HepG2 (cell line): ENCODE results near the gene EMC1. TPM values are rescaled to one million over a fixed set of nuclear protein-coding genes. Genes with fewer than 3 reads are reported as not detected.
"Not testable (repeated sequence)": the region's sequence is repeated elsewhere in the genome, so short reads cannot be mapped to it uniquely, and the experiment has no call there.

Experiments
- ATAC-seq: fragments of 200-7000 bp; cut with Tn5 transposase; 3 replicates; pipeline ENCODE4 v1.9.1; 2020; ENCODE audit warnings: mild to moderate bottlenecking, moderate library complexity
- BruUV-seq: library from RNA; stranded (reverse); fragments of 400-500 nt; replicated peaks from 2 replicates; lab custom pipeline; 2021; lab: Mats Ljungman, UMichigan
- CTCF ChIA-PET: fragments of 300-600 bp; formaldehyde crosslinking; extraction: SDS; loops from one replicate; lab custom pipeline; 2021; ENCODE audit warnings: low total read pairs, inconsistent platforms, low intra/inter-chr PET ratio; lab: Yijun Ruan, JAX
- POLR2A ChIA-PET: fragments of 350-600 bp; sonication (Branson Sonifier 250); formaldehyde crosslinking; loops from one replicate; lab custom pipeline; 2020; ENCODE audit warnings: antibody characterized with exemption, inconsistent platforms; lab: Yijun Ruan, JAX
- DNase-seq: peaks from one replicate; pipeline ENCODE4 v3.0.0-alpha.2; 2015; ENCODE audit warnings: low spot score
- FAIRE-seq: peaks from 3 replicates; lab custom pipeline; 2011; peaks lifted over from hg19 to GRCh38; lab: Jason Lieb, UNC
- H2AFZ ChIP-seq: one replicate; pipeline ENCODE4 v1.6.1; 2011; ENCODE audit warnings: low read length, inconsistent platforms
- H3K27ac ChIP-seq: fragments of 300-600 bp; 3 replicates; pipeline ENCODE4 v1.8.0; 2011; ENCODE audit warnings: mixed run types, mild to moderate bottlenecking, mixed read lengths, low read length, inconsistent platforms; ENCODE audit not compliant: insufficient read depth; ENCODE audit errors: extremely low read length
- H3K27me3 ChIP-seq, 2 experiments: fragments of 200-600 bp in 1 of 2; 2 replicates in 1 of 2; 3 replicates in 1 of 2; pipeline versions ENCODE4 v1.6.0 to v1.8.0; 2011; ENCODE audit warnings: low read length in 2 of 2, mild to moderate bottlenecking in 2 of 2, moderate library complexity in 2 of 2, inconsistent platforms in 1 of 2; ENCODE audit not compliant: insufficient read depth in 2 of 2, control insufficient read depth in 1 of 2
- H3K36me3 ChIP-seq, 2 experiments: fragments of 200-600 bp in 1 of 2; replicated peaks in 1 of 2; 2 replicates in 1 of 2; 3 replicates in 1 of 2; pipeline versions ENCODE4 v1.5.1 to v1.8.0; 2011; ENCODE audit warnings: low read length in 2 of 2, inconsistent platforms in 1 of 2; ENCODE audit not compliant: insufficient read depth in 2 of 2, control insufficient read depth in 1 of 2
- H3K4me1 ChIP-seq: 2 replicates; pipeline ENCODE4 v1.5.1; 2012; ENCODE audit warnings: low read length, inconsistent platforms; ENCODE audit not compliant: insufficient read depth
- H3K4me2 ChIP-seq: 2 replicates; pipeline ENCODE4 v1.6.0; 2011; ENCODE audit warnings: low read depth, low read length, inconsistent platforms
- H3K4me3 ChIP-seq, 3 experiments: fragments of 200-600 bp in 1 of 3; sonication (generic), shearing (Covaris generic) in 1 of 3; replicated peaks in 1 of 3; 2 replicates each; pipeline ENCODE4 v1.5.1; 2011 to 2016; ENCODE audit warnings: low read length in 3 of 3, inconsistent platforms in 2 of 3, low read depth in 2 of 3, mild to moderate bottlenecking in 2 of 3, control low read depth in 1 of 3, mixed read lengths in 1 of 3; ENCODE audit not compliant: insufficient read depth in 1 of 3
- H3K79me2 ChIP-seq: one replicate; pipeline ENCODE4 v1.6.1; 2011; ENCODE audit warnings: low read length, inconsistent platforms; ENCODE audit not compliant: insufficient read depth
- H3K9ac ChIP-seq: 2 replicates; pipeline ENCODE4 v1.6.0; 2011; ENCODE audit warnings: mild to moderate bottlenecking, low read depth, low read length, inconsistent platforms; ENCODE audit not compliant: insufficient read depth
- H3K9me3 ChIP-seq: 2 replicates; pipeline ENCODE4 v1.5.1; 2012; ENCODE audit warnings: mild to moderate bottlenecking, low read length
- H4K20me1 ChIP-seq: 2 replicates; pipeline ENCODE4 v1.6.0; 2011; ENCODE audit warnings: inconsistent platforms, mild to moderate bottlenecking, low read length, moderate library complexity; ENCODE audit not compliant: insufficient read depth
- IKZF1 ChIP-seq: fragments of 450-650 bp; IDR thresholded peaks from 2 replicates; pipeline ENCODE4 v1.7.1; 2016
- NPAS2 ChIP-seq: sonication (generic); formaldehyde crosslinking; IDR thresholded peaks from 2 replicates; pipeline ENCODE4 v1.8.0; 2022; ENCODE audit warnings: mild to moderate bottlenecking, missing genetic modification reagents, borderline replicate concordance
- NR3C1 ChIP-seq: sonication (generic); formaldehyde crosslinking; IDR thresholded peaks from 2 replicates; pipeline ENCODE4 v1.4.0; 2020; ENCODE audit warnings: missing genetic modification reagents
- POLR2AphosphoS5 ChIP-seq: IDR thresholded peaks from 2 replicates; pipeline ENCODE4 v1.6.1; 2012; ENCODE audit warnings: low read depth, low read length
- RNF2 ChIP-seq: fragments of 450-650 bp; conservative IDR thresholded peaks from 2 replicates; pipeline ENCODE4 v1.6.1; 2016; ENCODE audit warnings: low read depth
- SALL1 ChIP-seq: sonication (generic); formaldehyde crosslinking; IDR thresholded peaks from 2 replicates; pipeline ENCODE4 v1.8.0; 2022; ENCODE audit warnings: mild to moderate bottlenecking, missing genetic modification reagents
- SIN3A ChIP-seq: IDR thresholded peaks from 2 replicates; pipeline ENCODE4 v1.6.1; 2011; ENCODE audit warnings: low read depth, mild to moderate bottlenecking, control low read depth, low read length, borderline replicate concordance
- SP4 ChIP-seq: sonication (generic); formaldehyde crosslinking; IDR thresholded peaks from 2 replicates; pipeline ENCODE4 v1.8.1; 2023; ENCODE audit warnings: mild to moderate bottlenecking, missing genetic modification reagents
- TMF1 ChIP-seq: sonication (generic); formaldehyde crosslinking; IDR thresholded peaks from 2 replicates; pipeline ENCODE4 v1.8.1; 2022; ENCODE audit warnings: low read depth, missing genetic modification reagents
- ZNF720 ChIP-seq: sonication (generic); formaldehyde crosslinking; IDR thresholded peaks from 2 replicates; pipeline ENCODE4 v1.4.0; 2020; ENCODE audit warnings: missing genetic modification reagents
- ZNF839 ChIP-seq: sonication (generic); formaldehyde crosslinking; IDR thresholded peaks from 2 replicates; pipeline ENCODE4 v1.4.0; 2020; ENCODE audit warnings: missing genetic modification reagents, mild to moderate bottlenecking, borderline replicate concordance
- WGBS: methylation state at CpG from one replicate; pipeline ENCODE4 v1.1.6; 2017; ENCODE audit warnings: low lambda C conversion rate; 5-methylcytosine and 5-hydroxymethylcytosine counted together
- in situ Hi-C: cut with HindIII; loops from 2 replicates; pipeline ENCODE4 v1.10.0; 2017; ENCODE audit warnings: low pct_unique_long_range_greater_than_20kb; ENCODE audit not compliant: extremely low pct_ligation_motif_present
- intact Hi-C: fragments of 100-400 bp; cut with micrococcal nuclease; formaldehyde crosslinking; loops from one replicate; pipeline ENCODE4 v1.10.0; 2022; ENCODE audit not compliant: unreplicated experiment
- polyA plus RNA-seq, 8 experiments: library from polyadenylated mRNA; depleted of rRNA in 3 of 8; stranded (reverse) in 7 of 8; unstranded in 1 of 8; fragments of >200 nt; fragmentation: Illumina TruSeq in 4 of 8; extraction: Trizol in 4 of 8; gene quantifications; 2 replicates each; pipeline versions ENCODE4 v1.2.1 to v1.2.3, GENCODE V29; 2011 to 2016; ENCODE audit warnings: low read depth in 4 of 8, missing spikeins in 1 of 8, mixed read lengths in 1 of 8; ENCODE audit not compliant: insufficient read depth in 1 of 8
- total RNA-seq, 5 experiments: library from RNA; depleted of rRNA; stranded (reverse); fragments of >200 nt; fragmentation: Illumina TruSeq; extraction: Trizol; gene quantifications; 2 replicates each; pipeline ENCODE4 v1.2.3, GENCODE V29; 2016; ENCODE audit warnings: low read depth in 1 of 5
- TF ChIP-seq, protein P1 (sequence below): sonication (generic); formaldehyde crosslinking; IDR thresholded peaks from 2 replicates; pipeline ENCODE4 v1.5.0; 2020; ENCODE audit warnings: missing genetic modification reagents

Gene EMC1
- total and polyA plus RNA-seq, 2 of the 13 experiments (the other 11 are each of a cell fraction or from before 2014, with no cell fraction given): 38.0 to 61.3 TPM

DNA sequence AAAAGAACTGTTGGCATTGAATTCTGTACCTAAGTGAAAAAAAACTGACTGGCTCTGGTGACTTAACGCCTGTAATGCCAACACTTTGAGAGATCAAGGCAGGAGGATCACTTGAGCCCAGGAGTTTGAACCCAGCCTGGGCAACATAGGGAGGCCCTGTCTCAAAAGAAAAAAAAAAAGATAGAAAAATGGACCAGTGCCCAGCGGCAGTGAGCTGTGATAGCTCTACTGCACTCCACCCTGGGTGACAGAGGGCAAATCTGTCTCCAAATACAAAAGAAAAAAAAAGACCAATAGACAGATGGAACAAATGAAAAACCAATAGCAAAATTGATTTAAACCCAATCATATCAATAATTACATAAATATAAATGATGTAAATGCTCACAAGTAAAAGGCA lies 37.9 kb upstream of the EMC1 start:
- POLR2A ChIA-PET: no interaction called here
- Histone ChIP-seq H3K4me3 (no peak overlapping the region), H3K27me3 (no peaks in the 10 kb centered on the region), H3K9ac (no peak overlapping the region), H3K27ac (no peak overlapping the region), H3K36me3 (0 out of 5 replicates have a peak, but pooled peaks cover 0 to 2% of the 10 kb centered on the region in 2 experiments), H3K4me2 (no peak overlapping the region), H3K4me1 (peaks cover 16% of the 10 kb centered on the region), H3K79me2 (no peaks in the 10 kb centered on the region), H3K9me3 (no peaks in the 10 kb centered on the region), H4K20me1 (no peaks in the 10 kb centered on the region), H2AFZ (no peak overlapping the region)
- no peak for TF ChIP-seq SP4 (CRISPR knock-in tag)
- TF ChIP-seq POLR2AphosphoS5: no peak
- TF ChIP-seq, protein P1, sequence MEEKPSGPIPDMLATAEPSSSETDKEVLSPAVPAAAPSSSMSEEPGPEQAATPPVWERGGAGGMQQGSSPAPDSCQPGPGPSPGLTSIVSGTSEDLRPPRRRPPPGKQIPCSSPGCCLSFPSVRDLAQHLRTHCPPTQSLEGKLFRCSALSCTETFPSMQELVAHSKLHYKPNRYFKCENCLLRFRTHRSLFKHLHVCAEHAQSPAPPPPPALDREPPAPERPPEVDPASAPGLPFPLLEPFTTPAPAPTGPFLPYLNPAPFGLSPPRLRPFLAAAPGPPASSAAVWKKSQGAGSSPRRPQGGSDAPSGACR (CRISPR knock-in tag): no peak
- TF ChIP-seq TMF1 (CRISPR knock-in tag): no peak
- no peak for TF ChIP-seq NPAS2 (CRISPR knock-in tag)
- TF ChIP-seq SALL1 (CRISPR knock-in tag): no peak
- TF ChIP-seq ZNF839 (CRISPR knock-in tag): no peak
- TF ChIP-seq NR3C1 (CRISPR knock-in tag): no peak
- TF ChIP-seq IKZF1: no peak
- no peak for TF ChIP-seq RNF2
- TF ChIP-seq SIN3A: no peak
- TF ChIP-seq ZNF720: no peak
- FAIRE-seq: no peak
- intact Hi-C loops: no loop called here
- no TSS peak for BruUV-seq
- no peak for ATAC-seq
- in situ Hi-C loops: no loop called here
- 91% methylated on average over 2 of the region's 2 CpGs for WGBS
- DNase-seq: no peak
- CTCF ChIA-PET: no interaction called here

DNA sequence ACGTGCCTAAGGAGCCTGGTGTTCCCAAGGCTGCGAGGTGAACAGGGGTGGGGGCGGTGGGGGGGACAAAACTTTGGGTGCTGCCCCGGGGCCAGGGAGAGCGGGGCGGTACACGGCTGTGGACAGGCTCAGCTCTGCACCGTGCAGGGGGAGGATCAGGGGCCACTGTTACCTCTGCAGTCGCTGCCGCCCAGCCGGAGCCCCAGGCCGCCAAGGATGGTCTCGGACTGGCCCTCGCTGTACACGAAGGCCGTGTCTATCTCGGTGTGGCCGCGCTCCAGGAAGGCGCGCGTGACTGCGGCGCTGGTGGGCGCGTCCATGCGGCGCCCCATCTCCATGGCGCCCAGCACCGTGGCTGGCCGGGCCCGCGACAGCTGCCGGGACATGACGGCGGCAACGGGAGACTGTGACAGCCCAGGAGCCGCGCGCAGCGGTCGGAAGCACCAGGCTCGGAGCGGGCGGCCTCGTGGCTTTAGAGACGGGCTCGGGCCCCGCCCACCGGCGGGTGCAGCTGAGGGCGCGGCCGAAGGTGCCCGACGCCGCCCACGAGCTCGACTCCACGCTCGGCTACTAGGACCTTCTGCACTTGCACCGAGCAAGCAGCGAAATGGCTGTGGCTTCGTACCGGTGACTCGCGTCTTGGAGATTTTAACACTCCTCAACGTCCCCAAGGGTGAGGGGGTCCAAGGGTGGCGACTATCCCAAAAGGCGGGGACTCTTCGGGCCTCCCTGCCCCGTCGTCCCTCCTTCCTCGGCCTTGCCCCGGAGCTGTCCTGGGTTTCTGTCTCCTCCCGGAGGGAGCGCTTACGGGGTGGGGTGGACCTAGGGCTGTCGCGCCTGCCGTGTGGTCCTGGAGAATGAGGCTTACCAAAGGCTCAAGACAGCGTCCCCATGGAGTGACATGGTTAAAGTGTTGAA lies 37.3 kb upstream of the EMC1 start, which contains the start of gene AKR7A3:
Gene AKR7A3 (minus strand): TSS at position 447 of the 918 bp plus-strand sequence. CDS start 61 bp downstream, at position 386.
- BruUV-seq, POLR2A ChIA-PET, H3K4me3 ChIP-seq, H4K20me1 ChIP-seq, ATAC-seq, in situ Hi-C loops, intact Hi-C loops, FAIRE-seq, H3K27me3 ChIP-seq, H3K4me2 ChIP-seq, H3K9ac ChIP-seq, DNase-seq, H3K9me3 ChIP-seq, H3K79me2 ChIP-seq, CTCF ChIA-PET, H3K36me3 ChIP-seq, H3K27ac ChIP-seq, H2AFZ ChIP-seq: not testable (repeated sequence)
- H3K4me1 ChIP-seq: peaks cover 16% of the 10 kb centered on the region
- WGBS: 97% methylated on average over 38 of the region's 82 CpGs
